ENCODE measurements around the gene AVP.
"Not testable (repeated sequence)": the region's sequence is repeated elsewhere in the genome, so short reads cannot be mapped to it uniquely, and the experiment has no call there.

DNA sequence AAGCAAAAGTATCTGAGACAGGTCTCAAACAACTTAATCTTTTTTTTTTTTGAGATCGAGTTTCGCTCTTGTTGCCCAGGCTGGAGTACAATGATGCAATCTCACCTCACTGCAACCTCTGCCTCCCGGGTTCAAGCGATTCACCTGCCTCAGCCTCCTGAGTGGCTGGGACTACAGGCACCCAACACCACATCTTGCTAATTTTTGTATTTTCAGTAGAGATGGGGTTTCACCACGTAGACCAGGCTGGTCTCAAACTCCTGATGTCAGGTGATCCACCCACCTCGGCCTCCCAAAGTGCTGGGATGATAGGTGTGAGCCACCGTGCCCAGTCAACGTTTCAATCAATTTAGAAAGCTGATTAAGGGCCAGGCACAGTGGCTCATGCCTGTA is 11.3 kb downstream of the AVP start:
- TF ChIP-seq, protein P1, sequence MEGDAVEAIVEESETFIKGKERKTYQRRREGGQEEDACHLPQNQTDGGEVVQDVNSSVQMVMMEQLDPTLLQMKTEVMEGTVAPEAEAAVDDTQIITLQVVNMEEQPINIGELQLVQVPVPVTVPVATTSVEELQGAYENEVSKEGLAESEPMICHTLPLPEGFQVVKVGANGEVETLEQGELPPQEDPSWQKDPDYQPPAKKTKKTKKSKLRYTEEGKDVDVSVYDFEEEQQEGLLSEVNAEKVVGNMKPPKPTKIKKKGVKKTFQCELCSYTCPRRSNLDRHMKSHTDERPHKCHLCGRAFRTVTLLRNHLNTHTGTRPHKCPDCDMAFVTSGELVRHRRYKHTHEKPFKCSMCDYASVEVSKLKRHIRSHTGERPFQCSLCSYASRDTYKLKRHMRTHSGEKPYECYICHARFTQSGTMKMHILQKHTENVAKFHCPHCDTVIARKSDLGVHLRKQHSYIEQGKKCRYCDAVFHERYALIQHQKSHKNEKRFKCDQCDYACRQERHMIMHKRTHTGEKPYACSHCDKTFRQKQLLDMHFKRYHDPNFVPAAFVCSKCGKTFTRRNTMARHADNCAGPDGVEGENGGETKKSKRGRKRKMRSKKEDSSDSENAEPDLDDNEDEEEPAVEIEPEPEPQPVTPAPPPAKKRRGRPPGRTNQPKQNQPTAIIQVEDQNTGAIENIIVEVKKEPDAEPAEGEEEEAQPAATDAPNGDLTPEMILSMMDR (IDR thresholded peaks at IDR 0.05; ENCODE audit: low read depth, low read length, poor library complexity, severe bottlenecking), result not testable (repeated sequence)
- TF ChIP-seq EZH2phosphoT487 (IDR thresholded peaks at IDR 0.05; ENCODE audit: borderline replicate concordance, low read length), result not testable (repeated sequence)

Data from DOHH2 (cell line).